Keratinocyte (primary cell): ENCODE measurements around the gene AOC1. TPM values are rescaled to one million over a fixed set of nuclear protein-coding genes. Genes with fewer than 3 reads are reported as not detected.

Experiments used
- DNase-seq: peaks from one replicate; pipeline ENCODE4 v3.0.0-alpha.2; 2011; ENCODE audit warnings: low read depth, missing footprints, low spot score
- FAIRE-seq: peaks from 2 replicates; lab custom pipeline; 2011; peaks lifted over from hg19 to GRCh38; lab: Jason Lieb, UNC
- H2AFZ ChIP-seq: 2 replicates; pipeline ENCODE4 v1.6.0; 2012; ENCODE audit warnings: low read length, control low read depth, inconsistent platforms; ENCODE audit not compliant: control insufficient read depth
- H3K27ac ChIP-seq: 2 replicates; pipeline ENCODE4 v1.5.1; 2011; ENCODE audit warnings: low read length; ENCODE audit not compliant: control insufficient read depth, insufficient read depth
- H3K27me3 ChIP-seq: 3 replicates; pipeline ENCODE4 v1.6.0; 2011; ENCODE audit warnings: low read length; ENCODE audit not compliant: control insufficient read depth, insufficient read depth; ENCODE audit errors: extremely low read depth
- H3K36me3 ChIP-seq, 2 experiments: 2 replicates in 1 of 2; 3 replicates in 1 of 2; pipeline ENCODE4 v1.5.1; 2011; ENCODE audit warnings: low read length in 2 of 2, mild to moderate bottlenecking in 1 of 2; ENCODE audit not compliant: control insufficient read depth in 2 of 2, insufficient read depth in 2 of 2; ENCODE audit errors: extremely low read depth in 1 of 2
- H3K4me1 ChIP-seq: 3 replicates; pipeline ENCODE4 v1.5.1; 2011; ENCODE audit warnings: low read length; ENCODE audit not compliant: control insufficient read depth, insufficient read depth; ENCODE audit errors: extremely low read depth
- H3K4me2 ChIP-seq: 3 replicates; pipeline ENCODE4 v1.6.0; 2011; ENCODE audit warnings: low read depth, low read length; ENCODE audit not compliant: control insufficient read depth, insufficient read depth; ENCODE audit errors: extremely low read depth
- H3K4me3 ChIP-seq, 3 experiments: fragments of 200-600 bp in 1 of 3; sonication (generic) in 1 of 3; 2 replicates in 2 of 3; 3 replicates in 1 of 3; pipeline ENCODE4 v1.5.1; 2011 to 2016; ENCODE audit warnings: low read length in 3 of 3, mild to moderate bottlenecking in 3 of 3, control low read depth in 2 of 3, inconsistent platforms in 1 of 3, low read depth in 1 of 3, mixed read lengths in 1 of 3, mixed run types in 1 of 3, moderate library complexity in 1 of 3; ENCODE audit not compliant: control insufficient read depth in 2 of 3, insufficient read depth in 2 of 3; ENCODE audit errors: extremely low read depth in 1 of 3
- H3K79me2 ChIP-seq: 2 replicates; pipeline ENCODE4 v1.6.0; 2012; ENCODE audit warnings: low read length; ENCODE audit not compliant: control insufficient read depth, insufficient read depth
- H3K9ac ChIP-seq: 3 replicates; pipeline ENCODE4 v1.6.0; 2011; ENCODE audit warnings: low read length; ENCODE audit not compliant: control insufficient read depth, insufficient read depth; ENCODE audit errors: extremely low read depth
- H3K9me1 ChIP-seq: 3 replicates; pipeline ENCODE4 v1.6.0; 2011; ENCODE audit warnings: low read length; ENCODE audit not compliant: control insufficient read depth, insufficient read depth; ENCODE audit errors: extremely low read depth
- H3K9me3 ChIP-seq: 2 replicates; pipeline ENCODE4 v1.5.1; 2012; ENCODE audit warnings: low read depth, low read length; ENCODE audit not compliant: control insufficient read depth
- H4K20me1 ChIP-seq: 3 replicates; pipeline ENCODE4 v1.6.0; 2011; ENCODE audit warnings: low read length; ENCODE audit not compliant: control insufficient read depth, insufficient read depth; ENCODE audit errors: extremely low read depth
- EZH2 ChIP-seq: IDR thresholded peaks from one replicate; pipeline ENCODE4 v1.6.1; 2012; ENCODE audit warnings: inconsistent platforms, mild to moderate bottlenecking, low read length, moderate library complexity
- dilution Hi-C: fragments of 300-500 bp; cut with MboI; formaldehyde crosslinking; loops from one replicate; pipeline ENCODE4 v1.7.0; 2020; ENCODE audit warnings: low sequenced_read_pairs; ENCODE audit not compliant: extremely low pct_ligation_motif_present
- polyA plus RNA-seq, 5 experiments: library from polyadenylated mRNA; depleted of rRNA in 3 of 5; stranded (reverse) in 3 of 5; stranded (forward) in 1 of 5; unstranded in 1 of 5; fragments of >200 nt; gene quantifications; 1 replicate in 1 of 5; 2 replicates in 3 of 5; 3 replicates in 1 of 5; pipeline versions ENCODE4 v1.2.1 to v1.2.3, GENCODE V29; 2011 to 2012; ENCODE audit warnings: missing spikeins in 2 of 5, low read depth in 1 of 5, low replicate concordance in 1 of 5
- TF ChIP-seq, protein P1 (sequence below), 3 experiments: IDR thresholded peaks in 1 of 3; conservative IDR thresholded peaks in 1 of 3; optimal IDR thresholded peaks in 1 of 3; 2 replicates in 2 of 3; 3 replicates in 1 of 3; pipeline versions ENCODE3 to v1.5.1; 2011; ENCODE audit warnings: low read length in 3 of 3, mild to moderate bottlenecking in 3 of 3, moderate library complexity in 2 of 3, control low read depth in 1 of 3, inconsistent platforms in 1 of 3; ENCODE audit not compliant: insufficient read depth in 2 of 3; ENCODE audit errors: extremely low read depth in 1 of 3

Gene AOC1
- polyA plus RNA-seq, 1 donor (not counting 4 experiments of a cell fraction or from before 2014, with no cell fraction given) = not detected

DNA sequence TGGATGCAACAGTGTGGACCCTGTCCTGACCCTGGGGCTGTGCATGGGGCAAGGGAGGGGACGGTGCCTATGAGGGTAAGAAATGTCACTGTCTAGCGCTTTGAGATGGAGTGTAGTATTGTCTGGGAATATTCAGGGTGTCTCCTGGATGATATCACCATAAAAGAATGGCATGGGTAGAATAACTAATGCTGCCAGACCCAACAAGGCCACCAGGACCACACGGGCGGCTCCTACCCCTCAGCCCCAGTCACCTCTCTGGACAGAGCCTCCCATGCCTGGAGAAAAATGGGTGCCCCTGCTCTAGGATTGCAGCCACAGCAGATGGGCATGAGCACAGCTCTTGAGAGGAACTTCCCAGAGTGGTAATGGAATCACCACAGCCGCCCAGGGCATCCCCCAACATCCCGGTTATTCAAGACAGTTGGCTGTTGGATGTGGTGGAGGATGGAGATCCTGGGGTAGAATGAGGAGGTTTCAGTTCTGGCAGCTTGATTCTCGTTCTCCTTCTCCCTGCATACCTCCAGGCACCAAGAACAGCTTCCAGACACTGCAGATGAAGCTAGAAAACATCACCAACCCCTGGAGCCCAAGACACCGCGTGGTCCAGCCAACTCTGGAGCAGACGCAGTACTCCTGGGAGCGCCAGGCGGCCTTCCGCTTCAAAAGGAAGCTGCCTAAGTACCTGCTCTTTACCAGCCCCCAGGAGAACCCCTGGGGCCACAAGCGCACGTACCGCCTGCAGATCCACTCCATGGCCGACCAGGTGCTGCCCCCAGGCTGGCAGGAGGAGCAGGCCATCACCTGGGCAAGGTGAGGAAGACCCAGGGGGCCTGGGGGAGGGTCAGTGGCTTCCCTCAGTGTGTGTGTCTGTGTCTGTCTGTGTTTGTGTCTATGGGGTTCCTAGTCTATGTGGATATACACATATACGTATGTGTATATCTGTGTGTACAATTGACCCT lies 6.2 kb downstream of the AOC1 start:
- DNase-seq (no peak), FAIRE-seq (no peak)
- no peaks in the 10 kb centered on the region for H3K79me2 ChIP-seq
- no peak overlapping the region for H3K27ac ChIP-seq
- H3K9me1 ChIP-seq = no peaks in the 10 kb centered on the region
- H3K27me3 ChIP-seq = peaks cover 4% of the 10 kb centered on the region
- no peak overlapping the region for H3K4me3 ChIP-seq
- no peaks in the 10 kb centered on the region for H3K9me3 ChIP-seq
- peaks cover 3% of the 10 kb centered on the region for H3K4me1 ChIP-seq
- no peaks in the 10 kb centered on the region for H4K20me1 ChIP-seq
- H3K4me2 ChIP-seq = no peak overlapping the region
- TF ChIP-seq, protein P1, sequence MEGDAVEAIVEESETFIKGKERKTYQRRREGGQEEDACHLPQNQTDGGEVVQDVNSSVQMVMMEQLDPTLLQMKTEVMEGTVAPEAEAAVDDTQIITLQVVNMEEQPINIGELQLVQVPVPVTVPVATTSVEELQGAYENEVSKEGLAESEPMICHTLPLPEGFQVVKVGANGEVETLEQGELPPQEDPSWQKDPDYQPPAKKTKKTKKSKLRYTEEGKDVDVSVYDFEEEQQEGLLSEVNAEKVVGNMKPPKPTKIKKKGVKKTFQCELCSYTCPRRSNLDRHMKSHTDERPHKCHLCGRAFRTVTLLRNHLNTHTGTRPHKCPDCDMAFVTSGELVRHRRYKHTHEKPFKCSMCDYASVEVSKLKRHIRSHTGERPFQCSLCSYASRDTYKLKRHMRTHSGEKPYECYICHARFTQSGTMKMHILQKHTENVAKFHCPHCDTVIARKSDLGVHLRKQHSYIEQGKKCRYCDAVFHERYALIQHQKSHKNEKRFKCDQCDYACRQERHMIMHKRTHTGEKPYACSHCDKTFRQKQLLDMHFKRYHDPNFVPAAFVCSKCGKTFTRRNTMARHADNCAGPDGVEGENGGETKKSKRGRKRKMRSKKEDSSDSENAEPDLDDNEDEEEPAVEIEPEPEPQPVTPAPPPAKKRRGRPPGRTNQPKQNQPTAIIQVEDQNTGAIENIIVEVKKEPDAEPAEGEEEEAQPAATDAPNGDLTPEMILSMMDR (optimal IDR thresholded peaks at IDR 0.05 in 1 of 3, IDR thresholded peaks at IDR 0.05 in 1 of 3, conservative IDR thresholded peaks at IDR 0.05 in 1 of 3; ENCODE audit: extremely low read depth in 1 of 3, insufficient read depth in 2 of 3, low read length in 3 of 3) = no peak
- no peak for TF ChIP-seq EZH2
- H2AFZ ChIP-seq = no peak overlapping the region
- no peaks in the 10 kb centered on the region for H3K36me3 ChIP-seq
- dilution Hi-C loops = no loop called here
- no peak overlapping the region for H3K9ac ChIP-seq

- no peak for DNase-seq
- Histone ChIP-seq H3K27me3 (peaks cover 4% of the 10 kb centered on the region), H3K9me1 (no peaks in the 10 kb centered on the region), H3K4me3 (no peak overlapping the region), H2AFZ (no peak overlapping the region), H4K20me1 (no peaks in the 10 kb centered on the region), H3K36me3 (no peaks in the 10 kb centered on the region), H3K9me3 (no peaks in the 10 kb centered on the region), H3K79me2 (no peaks in the 10 kb centered on the region), H3K9ac (no peak overlapping the region), H3K4me2 (no peak overlapping the region), H3K27ac (no peak overlapping the region), H3K4me1 (peaks cover 3% of the 10 kb centered on the region)
- dilution Hi-C loops = no loop called here
- TF ChIP-seq, protein P1 (optimal IDR thresholded peaks at IDR 0.05 in 1 of 3, IDR thresholded peaks at IDR 0.05 in 1 of 3, conservative IDR thresholded peaks at IDR 0.05 in 1 of 3; ENCODE audit: extremely low read depth in 1 of 3, insufficient read depth in 2 of 3, low read length in 3 of 3) = no peak
- TF ChIP-seq EZH2 = no peak
- no peak for FAIRE-seq
Measured at GRCh38 chr7:150860291-150860977, 8.1 kb downstream of the AOC1 start.
